ENCODE results near the gene F8. TPM values are rescaled to one million over a fixed set of nuclear protein-coding genes. Genes with fewer than 3 reads are reported as not detected.
"Not testable (repeated sequence)": the region's sequence is repeated elsewhere in the genome, so short reads cannot be mapped to it uniquely, and the experiment has no call there.

Gene F8
- total and polyA plus RNA-seq, 4 donors = 4.8 to 8.0 (median 7.0) TPM

DNA sequence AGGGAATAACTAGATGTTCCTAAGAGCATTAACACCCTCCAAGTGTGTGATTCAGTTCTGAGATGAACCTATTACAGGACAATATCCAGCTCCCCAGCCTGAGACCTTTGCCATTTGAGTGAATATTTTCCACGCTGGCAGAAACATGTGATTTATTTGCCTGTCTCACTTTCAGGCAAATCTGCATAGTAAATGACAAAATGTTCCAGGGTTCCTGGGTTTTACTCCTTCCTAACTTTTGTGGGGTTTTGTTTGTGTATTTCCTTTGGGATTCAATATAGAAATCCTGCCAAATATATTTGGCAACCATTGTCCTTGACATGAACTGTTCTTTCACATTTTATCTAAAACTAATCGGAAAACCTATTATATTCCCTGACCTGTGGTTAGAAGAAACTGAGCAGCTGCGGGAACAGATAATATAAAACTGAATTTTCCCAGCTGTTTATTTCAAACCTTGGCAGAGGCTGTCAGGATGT is 12.5 kb downstream of the F8 start:
- no peaks in the 10 kb centered on the region for H3K27me3 ChIP-seq (ENCODE audit: control insufficient read depth, insufficient read depth, low read length)
- H3K36me3 ChIP-seq (ENCODE audit: control insufficient read depth, insufficient read depth, low read length) = no peaks in the 10 kb centered on the region
- H3K9me3 ChIP-seq (ENCODE audit: control insufficient read depth, insufficient read depth, low read length) = no peaks in the 10 kb centered on the region
- H3K4me3 ChIP-seq (ENCODE audit: low read depth, low read length) = no peak overlapping the region
- DNase-seq (ENCODE audit: low read depth in 4 of 6, low spot score in 6 of 6) = no peak
- no peaks in the 10 kb centered on the region for H3K4me1 ChIP-seq (ENCODE audit: control insufficient read depth, insufficient read depth, low read length)
- WGBS (ENCODE audit: insufficient coverage) = no CpG with 5 or more reads among the region's 3 CpGs
- H3K27ac ChIP-seq (ENCODE audit: low read depth, low read length) = no peak overlapping the region

DNA sequence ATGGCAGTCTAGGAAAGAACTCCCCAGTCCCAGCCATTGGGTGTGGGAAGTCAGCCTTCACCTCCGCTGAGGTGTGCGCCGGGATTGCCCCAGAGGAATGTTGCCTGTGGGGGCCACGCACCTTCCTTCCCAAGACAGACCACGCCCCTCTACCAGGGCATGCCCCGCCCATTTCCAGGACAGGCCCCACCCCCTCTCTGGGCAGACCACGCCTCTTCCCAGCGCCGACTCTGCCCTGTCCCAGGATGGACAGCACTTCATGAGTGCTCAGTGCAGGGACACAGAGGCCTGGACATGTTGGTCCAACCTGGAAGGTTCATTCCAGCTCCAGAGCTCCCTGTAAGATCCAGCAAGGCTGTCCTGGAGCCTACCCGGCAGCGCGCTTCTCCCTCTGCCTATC is 13.9 kb downstream of the F8 start:
- not testable (repeated sequence) for H3K9me3 ChIP-seq (ENCODE audit: control insufficient read depth, insufficient read depth, low read length); H3K27ac ChIP-seq (ENCODE audit: low read depth, low read length); DNase-seq (ENCODE audit: low read depth in 4 of 6, low spot score in 6 of 6); H3K36me3 ChIP-seq (ENCODE audit: control insufficient read depth, insufficient read depth, low read length); H3K27me3 ChIP-seq (ENCODE audit: control insufficient read depth, insufficient read depth, low read length); H3K4me1 ChIP-seq (ENCODE audit: control insufficient read depth, insufficient read depth, low read length); H3K4me3 ChIP-seq (ENCODE audit: low read depth, low read length)
- WGBS (ENCODE audit: insufficient coverage) = 96% methylated on average over 3 of the region's 12 CpGs

DNA sequence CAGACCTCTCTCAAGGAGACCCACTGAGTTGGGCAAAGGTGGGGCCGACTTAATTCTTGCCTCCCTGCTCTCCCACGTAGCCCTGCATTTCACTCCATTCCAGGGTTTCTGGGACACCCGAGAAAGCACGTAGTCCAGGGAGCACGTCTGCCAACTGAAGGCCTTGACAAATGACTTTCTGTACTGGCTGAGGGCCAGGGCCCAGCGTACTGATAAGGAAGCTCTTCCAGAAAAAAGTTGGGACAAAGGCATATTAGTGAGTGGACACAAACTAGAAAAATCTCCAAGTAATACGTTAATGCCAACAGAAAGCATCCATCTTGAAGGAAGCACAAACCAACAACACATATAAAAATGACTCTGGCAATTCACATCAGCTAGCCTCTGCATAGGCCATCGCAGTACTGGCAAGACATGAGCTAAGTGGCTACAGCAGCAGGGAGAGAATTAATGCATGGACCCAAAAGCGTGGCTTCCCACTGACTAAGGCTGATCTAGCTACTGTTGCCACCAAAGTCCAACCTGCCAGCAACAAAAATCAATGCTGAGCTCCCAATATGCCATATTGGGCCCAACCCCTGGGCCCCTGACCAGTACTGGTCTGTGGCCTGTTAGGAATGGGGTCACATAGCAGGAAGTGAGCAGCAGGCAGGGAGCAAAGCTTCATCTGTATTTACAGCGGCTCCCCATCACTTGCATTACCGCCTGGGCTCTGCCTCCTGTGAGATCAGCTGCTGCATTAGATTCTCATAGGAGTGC is 15.4 kb downstream of the F8 start:
- H3K4me3 ChIP-seq (ENCODE audit: low read depth, low read length); H3K27ac ChIP-seq (ENCODE audit: low read depth, low read length); H3K9me3 ChIP-seq (ENCODE audit: control insufficient read depth, insufficient read depth, low read length); H3K4me1 ChIP-seq (ENCODE audit: control insufficient read depth, insufficient read depth, low read length); H3K36me3 ChIP-seq (ENCODE audit: control insufficient read depth, insufficient read depth, low read length); H3K27me3 ChIP-seq (ENCODE audit: control insufficient read depth, insufficient read depth, low read length); DNase-seq (ENCODE audit: low read depth in 4 of 6, low spot score in 6 of 6): not testable (repeated sequence)
- WGBS (ENCODE audit: insufficient coverage) = 79% methylated on average over 5 of the region's 11 CpGs

DNA sequence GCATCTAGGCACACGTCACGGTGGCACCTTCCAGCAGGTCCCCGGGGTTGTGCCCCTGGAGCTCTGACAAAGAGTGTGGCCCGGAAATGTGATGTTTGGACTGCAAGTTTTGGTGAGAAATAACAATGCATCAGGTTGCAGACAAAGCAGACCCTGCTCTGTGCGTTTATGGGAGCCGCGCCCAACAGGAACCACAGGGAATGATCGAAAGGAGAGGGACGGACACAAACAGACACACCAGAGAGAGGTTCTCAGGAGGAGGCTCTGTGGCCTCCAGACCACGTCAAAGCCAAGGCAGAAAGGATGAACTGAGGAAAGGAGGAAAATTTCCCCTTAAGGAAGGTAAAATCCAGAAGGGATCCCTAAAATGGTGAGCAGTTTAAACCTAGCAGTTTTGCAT is 16.1 kb downstream of the F8 start:
- WGBS (ENCODE audit: insufficient coverage) = no CpG with 5 or more reads among the region's 10 CpGs
- not testable (repeated sequence) for H3K27ac ChIP-seq (ENCODE audit: low read depth, low read length); H3K4me1 ChIP-seq (ENCODE audit: control insufficient read depth, insufficient read depth, low read length); H3K36me3 ChIP-seq (ENCODE audit: control insufficient read depth, insufficient read depth, low read length); DNase-seq (ENCODE audit: low read depth in 4 of 6, low spot score in 6 of 6); H3K4me3 ChIP-seq (ENCODE audit: low read depth, low read length); H3K9me3 ChIP-seq (ENCODE audit: control insufficient read depth, insufficient read depth, low read length); H3K27me3 ChIP-seq (ENCODE audit: control insufficient read depth, insufficient read depth, low read length)

DNA sequence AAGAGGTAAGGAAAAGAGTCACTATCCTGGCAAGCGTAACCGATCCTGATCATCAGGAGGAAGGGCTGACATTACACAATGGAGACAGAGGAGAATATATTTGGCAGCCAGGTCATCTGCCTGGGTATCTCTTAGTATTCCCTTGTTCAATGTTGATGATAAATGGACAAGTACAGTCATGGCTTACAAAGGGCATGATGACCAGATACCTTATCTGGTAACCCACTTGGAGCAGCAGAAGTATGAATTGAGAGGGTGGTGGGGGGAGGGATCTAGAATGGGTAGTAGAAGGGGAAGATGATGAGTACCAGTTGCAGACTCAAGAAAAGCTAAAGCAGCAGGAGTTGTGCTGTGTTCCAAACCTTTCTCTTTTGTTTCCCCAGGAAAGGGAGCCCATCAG is 17.3 kb downstream of the F8 start:
- no peaks in the 10 kb centered on the region for H3K36me3 ChIP-seq (ENCODE audit: control insufficient read depth, insufficient read depth, low read length)
- H3K9me3 ChIP-seq (ENCODE audit: control insufficient read depth, insufficient read depth, low read length) = peaks cover 2% of the 10 kb centered on the region
- H3K4me1 ChIP-seq (ENCODE audit: control insufficient read depth, insufficient read depth, low read length) = no peaks in the 10 kb centered on the region
- no peak overlapping the region for H3K27ac ChIP-seq (ENCODE audit: low read depth, low read length)
- 100% methylated on average over 2 of the region's 2 CpGs for WGBS (ENCODE audit: insufficient coverage)
- no peaks in the 10 kb centered on the region for H3K27me3 ChIP-seq (ENCODE audit: control insufficient read depth, insufficient read depth, low read length)
- DNase-seq (ENCODE audit: low read depth in 4 of 6, low spot score in 6 of 6) = no peak
- no peak overlapping the region for H3K4me3 ChIP-seq (ENCODE audit: low read depth, low read length)

DNA sequence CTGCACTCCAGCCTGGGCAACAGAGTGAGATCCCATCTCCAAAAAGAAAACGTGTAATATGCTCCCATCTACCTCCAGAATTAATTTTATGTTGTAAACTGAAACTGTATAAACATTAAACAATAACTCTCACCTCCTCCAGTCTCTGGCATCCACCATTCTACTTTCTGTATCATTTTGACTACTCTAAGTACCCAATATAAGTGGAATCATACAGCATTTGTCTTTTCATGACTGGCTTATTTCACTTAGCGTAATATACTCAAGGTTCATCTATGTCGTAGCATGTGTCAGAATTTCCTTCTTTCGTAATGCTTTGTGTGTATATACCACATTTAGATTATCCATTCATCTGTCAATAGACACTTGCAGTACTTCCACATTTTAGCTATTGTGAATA is 20.6 kb downstream of the F8 start:
- H3K4me1 ChIP-seq (ENCODE audit: control insufficient read depth, insufficient read depth, low read length) = no peaks in the 10 kb centered on the region
- peaks cover 2% of the 10 kb centered on the region for H3K9me3 ChIP-seq (ENCODE audit: control insufficient read depth, insufficient read depth, low read length)
- WGBS (ENCODE audit: insufficient coverage) = no CpG with 5 or more reads among the region's 4 CpGs
- H3K4me3 ChIP-seq (ENCODE audit: low read depth, low read length) = no peak overlapping the region
- H3K27ac ChIP-seq (ENCODE audit: low read depth, low read length) = no peak overlapping the region
- DNase-seq (ENCODE audit: low read depth in 4 of 6, low spot score in 6 of 6) = no peak
- H3K27me3 ChIP-seq (ENCODE audit: control insufficient read depth, insufficient read depth, low read length) = no peaks in the 10 kb centered on the region
- no peaks in the 10 kb centered on the region for H3K36me3 ChIP-seq (ENCODE audit: control insufficient read depth, insufficient read depth, low read length)

DNA sequence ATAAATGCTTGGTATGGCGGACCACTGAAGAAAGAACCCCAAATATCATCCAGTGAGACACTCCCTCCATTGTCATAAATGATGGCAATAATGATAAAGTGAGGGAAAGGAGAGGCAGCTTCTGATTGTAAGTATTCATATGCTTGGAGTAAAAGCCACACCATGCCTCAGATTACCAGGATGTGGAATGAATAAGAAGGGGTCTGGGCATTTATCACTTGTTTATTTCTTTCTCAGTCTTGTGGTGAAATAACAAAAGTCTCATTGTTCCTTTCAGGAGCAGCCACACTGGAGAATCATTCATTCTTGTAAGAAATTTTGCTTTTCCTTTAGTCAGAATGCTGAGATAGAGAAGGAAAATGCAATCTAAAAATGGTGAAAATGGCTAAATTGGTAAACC is 21.7 kb downstream of the F8 start:
- Histone ChIP-seq H3K27me3 (ENCODE audit: control insufficient read depth, insufficient read depth, low read length) (no peaks in the 10 kb centered on the region), H3K4me3 (ENCODE audit: low read depth, low read length) (no peak overlapping the region), H3K4me1 (ENCODE audit: control insufficient read depth, insufficient read depth, low read length) (no peaks in the 10 kb centered on the region), H3K9me3 (ENCODE audit: control insufficient read depth, insufficient read depth, low read length) (peaks cover 2% of the 10 kb centered on the region), H3K27ac (ENCODE audit: low read depth, low read length) (no peak overlapping the region), H3K36me3 (ENCODE audit: control insufficient read depth, insufficient read depth, low read length) (no peaks in the 10 kb centered on the region)
- no CpG with 5 or more reads among the region's 1 CpG for WGBS (ENCODE audit: insufficient coverage)
- no peak for DNase-seq (ENCODE audit: low read depth in 4 of 6, low spot score in 6 of 6)

DNA sequence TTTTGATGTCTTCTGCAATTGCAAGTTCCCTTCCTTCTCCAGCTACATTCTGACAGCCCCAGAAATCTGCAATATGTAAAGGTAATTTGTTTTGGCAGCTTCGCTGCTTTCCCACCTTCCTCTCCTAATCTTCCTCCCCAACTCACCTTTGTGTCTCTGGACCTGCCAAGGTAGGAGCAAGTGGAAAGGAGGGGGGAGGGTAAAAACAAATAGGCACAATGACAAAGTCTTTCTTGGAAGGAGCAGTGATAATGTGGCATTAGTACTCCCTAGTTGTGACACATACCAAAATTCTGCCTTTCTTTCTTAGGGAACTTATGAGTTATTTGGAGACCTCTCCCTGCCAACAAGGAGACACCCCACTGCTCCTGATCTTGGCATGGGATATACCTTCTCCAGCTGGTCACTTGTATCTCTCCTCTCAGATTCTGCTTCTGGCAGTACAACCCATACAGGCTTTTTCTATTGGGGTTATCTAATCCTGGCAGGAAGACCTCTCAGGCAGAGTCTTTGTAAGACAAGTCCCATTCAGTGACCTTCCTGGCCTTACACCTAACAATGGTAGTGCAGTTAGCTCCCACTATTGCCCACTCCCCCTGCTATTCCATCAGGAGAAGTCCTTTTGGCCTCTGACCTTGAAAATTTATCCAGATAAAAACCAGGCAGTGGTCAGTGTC is 24.2 kb downstream of the F8 start:
- Histone ChIP-seq H3K4me1 (ENCODE audit: control insufficient read depth, insufficient read depth, low read length) (no peaks in the 10 kb centered on the region), H3K27ac (ENCODE audit: low read depth, low read length) (no peak overlapping the region), H3K9me3 (ENCODE audit: control insufficient read depth, insufficient read depth, low read length) (no peaks in the 10 kb centered on the region), H3K4me3 (ENCODE audit: low read depth, low read length) (no peak overlapping the region), H3K36me3 (ENCODE audit: control insufficient read depth, insufficient read depth, low read length) (no peaks in the 10 kb centered on the region), H3K27me3 (ENCODE audit: control insufficient read depth, insufficient read depth, low read length) (no peaks in the 10 kb centered on the region)
- WGBS (ENCODE audit: insufficient coverage) = no CpG with 5 or more reads among the region's 1 CpG
- no peak for DNase-seq (ENCODE audit: low read depth in 4 of 6, low spot score in 6 of 6)

DNA sequence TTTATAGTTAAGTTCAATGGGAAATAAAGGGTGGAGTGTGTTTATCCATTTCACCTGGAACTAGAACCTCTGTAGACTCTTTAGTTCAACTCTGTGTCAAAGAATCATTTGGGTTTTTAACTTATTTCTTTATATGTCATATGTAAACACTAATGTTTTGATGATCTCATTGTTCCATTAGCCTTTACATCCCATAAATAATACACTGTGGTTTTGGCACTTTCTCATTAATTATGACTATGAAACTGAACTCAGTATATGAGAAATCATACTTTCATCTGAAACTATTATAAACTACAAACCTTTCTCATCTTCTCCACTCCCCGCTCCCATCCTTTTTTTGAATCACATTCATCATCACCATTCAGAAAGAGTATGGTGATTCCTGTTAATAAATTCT is 31.0 kb downstream of the F8 start:
- Histone ChIP-seq H3K4me1 (ENCODE audit: control insufficient read depth, insufficient read depth, low read length) (no peaks in the 10 kb centered on the region), H3K27ac (ENCODE audit: low read depth, low read length) (no peak overlapping the region), H3K27me3 (ENCODE audit: control insufficient read depth, insufficient read depth, low read length) (no peaks in the 10 kb centered on the region), H3K36me3 (ENCODE audit: control insufficient read depth, insufficient read depth, low read length) (no peaks in the 10 kb centered on the region), H3K9me3 (ENCODE audit: control insufficient read depth, insufficient read depth, low read length) (peaks cover 3% of the 10 kb centered on the region), H3K4me3 (ENCODE audit: low read depth, low read length) (no peak overlapping the region)
- WGBS (ENCODE audit: insufficient coverage) = no CpG with 5 or more reads among the region's 1 CpG
- DNase-seq (ENCODE audit: low read depth in 4 of 6, low spot score in 6 of 6) = no peak

DNA sequence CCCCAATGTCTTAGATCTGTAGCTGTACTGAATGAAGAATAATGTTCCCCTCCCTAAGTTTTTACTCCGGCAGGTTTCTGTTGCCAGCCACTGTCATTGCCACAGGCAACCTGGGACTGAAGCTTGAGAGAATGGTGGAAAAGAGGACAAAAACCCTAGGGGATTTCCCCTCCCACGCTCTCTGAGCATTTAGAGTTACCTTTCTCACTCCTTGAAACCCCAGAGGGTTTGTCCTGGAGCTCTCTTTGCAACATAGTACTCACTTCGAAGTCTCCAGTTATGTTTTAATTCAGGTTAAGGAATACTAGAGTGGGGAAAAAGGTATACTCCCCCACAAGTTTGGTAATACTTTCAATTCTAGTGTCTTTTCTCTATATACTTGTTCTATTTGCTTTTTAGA is 31.5 kb downstream of the F8 start:
- no CpG with 5 or more reads among the region's 3 CpGs for WGBS (ENCODE audit: insufficient coverage)
- H3K27ac ChIP-seq (ENCODE audit: low read depth, low read length) = no peak overlapping the region
- H3K36me3 ChIP-seq (ENCODE audit: control insufficient read depth, insufficient read depth, low read length) = no peaks in the 10 kb centered on the region
- DNase-seq (ENCODE audit: low read depth in 4 of 6, low spot score in 6 of 6) = no peak
- H3K4me3 ChIP-seq (ENCODE audit: low read depth, low read length) = no peak overlapping the region
- peaks cover 3% of the 10 kb centered on the region for H3K9me3 ChIP-seq (ENCODE audit: control insufficient read depth, insufficient read depth, low read length)
- no peaks in the 10 kb centered on the region for H3K27me3 ChIP-seq (ENCODE audit: control insufficient read depth, insufficient read depth, low read length)
- H3K4me1 ChIP-seq (ENCODE audit: control insufficient read depth, insufficient read depth, low read length) = no peaks in the 10 kb centered on the region
